Heart right ventricle (tissue), 16 donors: ENCODE results near the gene SERPINH1. TPM values are rescaled to one million over a fixed set of nuclear protein-coding genes. Genes with fewer than 3 reads are reported as not detected.
A peak's percentile ranks its signal among the peaks of the same experiment; 100 is the strongest.

Experiments used
- ATAC-seq, 8 donors: fragments of 200-7000 bp; cut with Tn5 transposase; one replicate each; pipeline ENCODE4 v1.9.1; 2020; ENCODE audit warnings: mild to moderate bottlenecking in 8 of 8, moderate library complexity in 8 of 8, moderate number of reproducible peaks in 1 of 8
- DNase-seq, 2 donors: peaks; one replicate each; pipeline ENCODE4 v3.0.0-alpha.2; 2020
- H3K27ac ChIP-seq, 10 donors: fragments of 200-600 bp; sonication (generic) in 2 of 10; one replicate each; pipeline versions ENCODE4 v1.5.0 to v1.8.0; 2020 to 2022; ENCODE audit warnings: mild to moderate bottlenecking in 3 of 10
- H3K27me3 ChIP-seq, 7 donors: fragments of 200-600 bp; one replicate each; pipeline ENCODE4 v1.8.0; 2021 to 2022; ENCODE audit warnings: mild to moderate bottlenecking in 2 of 7
- H3K36me3 ChIP-seq, 9 donors: fragments of 200-600 bp; sonication (generic) in 1 of 9; one replicate each; pipeline versions ENCODE4 v1.5.0 to v1.8.0; 2020 to 2022; ENCODE audit warnings: mild to moderate bottlenecking in 2 of 9
- H3K4me1 ChIP-seq, 9 donors: fragments of 200-600 bp; sonication (generic) in 1 of 9; one replicate each; pipeline versions ENCODE4 v1.5.0 to v1.8.0; 2020 to 2022; ENCODE audit warnings: mild to moderate bottlenecking in 4 of 9
- H3K4me3 ChIP-seq, 10 donors: fragments of 200-600 bp; sonication (generic) in 2 of 10; one replicate each; pipeline versions ENCODE4 v1.5.0 to v1.8.0; 2020 to 2022; ENCODE audit warnings: mild to moderate bottlenecking in 7 of 10, moderate library complexity in 2 of 10
- H3K9me3 ChIP-seq, 11 donors: fragments of 200-600 bp in 10 of 11; sonication (generic) in 2 of 11; one replicate each; pipeline versions ENCODE4 v1.5.0 to v1.8.0; 2013 to 2022; ENCODE audit warnings: mild to moderate bottlenecking in 2 of 11, control low read depth in 1 of 11, moderate library complexity in 1 of 11
- WGBS, 2 donors: extraction: QIAGEN DNeasy Blood & Tissue Kit; methylation state at CpG; one replicate each; pipeline ENCODE4 v1.1.7; 2013; ENCODE audit warnings: inconsistent platforms in 1 of 2; 5-methylcytosine and 5-hydroxymethylcytosine counted together
- intact Hi-C, 10 donors: fragments of 100-400 bp; cut with DNase I; formaldehyde crosslinking; loops; one replicate each; pipeline versions ENCODE4 v1.11.1 to v1.14.2; 2022
- polyA plus RNA-seq, 2 donors: library from polyadenylated mRNA; stranded (reverse); fragments of 200-250 nt; gene quantifications; one replicate each; pipeline ENCODE4 v1.2.3, GENCODE V29; 2013
- total RNA-seq, 10 donors: library from RNA; stranded (reverse); fragmentation: NEBNext Ultra II Directional in 3 of 10; extraction: Animal tissue kit (Norgen Biotek cat#: 25700) in 3 of 10; gene quantifications; one replicate each; pipeline versions ENCODE4 v1.2.1 to v1.2.4, GENCODE V29; 2021 to 2023
- TF ChIP-seq, protein P1 (sequence below), 9 donors: fragments of 200-600 bp; sonication (generic) in 2 of 9; IDR thresholded peaks; one replicate each; pipeline versions ENCODE4 v1.5.0 to v1.8.0; 2021 to 2022; ENCODE audit warnings: antibody characterized with exemption in 9 of 9, mild to moderate bottlenecking in 5 of 9, moderate library complexity in 1 of 9
- donor health status: Arrhythmogenic right ventricular cardiomyopathy.
- donor health status: ischemic (EF 13 %, LVEDD 7.1; RV severe dilation, severe dysfunction).
- donor health status: healthy with polysubstance abuse.
- donor health status: DM: no; HTN: yes; CAD: no.
- donor health status: DM: no; HTN: no; CAD: no.
- donor health status: ischemic (EF 25% LVEDD 6.9; RV normal size, moderate dysfunction).
- donor health status: ischemic (EF 25% LVEDD 5.7; RV mildly dilated, moderate dysfunction).
- donor health status: healthy.
- donor health status: DM: yes; HTN: yes; CAD: no.
- donor health status: Ischemic cardiomyopathy.
- donor health status: ischemic (EF 35%, LVEDD 5.7; RV mildly dilated, moderate dysfunction).
- donor health status: nonischemic (EF 11% LVEDD 7.7; RV severe dilation, severe dysfunction).
- donor health status: DM: yes; HTN: yes; CAD: no.
- donor health status: PGD.
- donor health status: ischemic (EF 29% LVEDD 5.4; RV normal size, mild dysfunction).
- donor health status: nonischemic (EF 23%, LVEDD 6.1; RV moderate dilation, normal function).

SERPINH1 gene
- total and polyA plus RNA-seq, 12 donors, result 31.8 to 218 (median 53.2) TPM

DNA sequence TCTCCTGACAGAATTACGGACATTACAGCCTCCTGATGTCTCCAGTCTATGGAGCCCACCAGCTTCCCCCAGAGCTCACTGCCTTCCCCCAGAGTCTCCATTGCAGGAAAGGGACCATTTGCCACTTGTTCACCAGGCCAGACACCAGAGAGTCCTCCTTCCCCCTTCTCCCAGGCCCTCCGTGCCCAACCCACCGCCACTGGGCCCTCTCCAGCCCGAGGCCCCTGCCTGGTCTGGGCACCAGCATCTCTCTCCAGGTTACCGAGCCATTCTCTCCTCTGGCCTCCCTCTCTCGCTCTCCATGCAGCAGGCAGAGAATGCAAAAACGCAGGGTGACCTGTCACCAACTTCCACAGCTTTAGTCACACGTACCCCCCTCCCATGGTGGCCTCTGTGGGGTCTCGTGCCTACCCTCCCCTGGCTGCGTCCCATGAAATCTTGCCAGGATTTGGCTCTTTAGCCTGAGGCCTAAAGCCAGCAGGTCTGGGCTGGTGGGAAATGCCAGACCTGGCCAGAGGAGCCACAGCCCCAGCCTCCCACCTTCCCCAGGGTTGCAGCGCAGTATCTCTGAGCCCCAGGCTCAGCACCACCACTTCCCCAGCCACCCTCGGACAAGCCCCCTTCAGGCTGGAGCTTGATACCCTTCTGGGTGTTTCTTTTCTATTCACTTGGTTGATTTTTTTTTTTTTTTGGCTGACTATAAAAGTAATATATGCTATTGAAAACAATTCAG, 6.8 kb upstream of the SERPINH1 start:
- Histone ChIP-seq H3K9me3 (no peaks in the 10 kb centered on the region), H3K36me3 (no peaks in the 10 kb centered on the region), H3K4me1 (peaks cover 16 to 66% (median 55%) of the 10 kb centered on the region in 9 donors), H3K4me3 (peak overlapping the region in 5 of 10 donors; percentile 8 to 42 (median 34)), H3K27ac (peak overlapping the region; percentile 52 to 98 (median 92)), H3K27me3 (no peaks in the 10 kb centered on the region)
- DNase-seq (no peak), ATAC-seq (no peak)
- intact Hi-C loops, result loop anchor here in 1 of 10 donors (10.0 kb wide), 1 partner anchor 590 kb away; no protein-coding TSS in a partner anchor
- 68 to 75% methylated on average over 12 of the region's 12 CpGs for WGBS, 2 donors
- TF ChIP-seq, protein P1, sequence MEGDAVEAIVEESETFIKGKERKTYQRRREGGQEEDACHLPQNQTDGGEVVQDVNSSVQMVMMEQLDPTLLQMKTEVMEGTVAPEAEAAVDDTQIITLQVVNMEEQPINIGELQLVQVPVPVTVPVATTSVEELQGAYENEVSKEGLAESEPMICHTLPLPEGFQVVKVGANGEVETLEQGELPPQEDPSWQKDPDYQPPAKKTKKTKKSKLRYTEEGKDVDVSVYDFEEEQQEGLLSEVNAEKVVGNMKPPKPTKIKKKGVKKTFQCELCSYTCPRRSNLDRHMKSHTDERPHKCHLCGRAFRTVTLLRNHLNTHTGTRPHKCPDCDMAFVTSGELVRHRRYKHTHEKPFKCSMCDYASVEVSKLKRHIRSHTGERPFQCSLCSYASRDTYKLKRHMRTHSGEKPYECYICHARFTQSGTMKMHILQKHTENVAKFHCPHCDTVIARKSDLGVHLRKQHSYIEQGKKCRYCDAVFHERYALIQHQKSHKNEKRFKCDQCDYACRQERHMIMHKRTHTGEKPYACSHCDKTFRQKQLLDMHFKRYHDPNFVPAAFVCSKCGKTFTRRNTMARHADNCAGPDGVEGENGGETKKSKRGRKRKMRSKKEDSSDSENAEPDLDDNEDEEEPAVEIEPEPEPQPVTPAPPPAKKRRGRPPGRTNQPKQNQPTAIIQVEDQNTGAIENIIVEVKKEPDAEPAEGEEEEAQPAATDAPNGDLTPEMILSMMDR (IDR thresholded peaks at IDR 0.05), result no peak

DNA sequence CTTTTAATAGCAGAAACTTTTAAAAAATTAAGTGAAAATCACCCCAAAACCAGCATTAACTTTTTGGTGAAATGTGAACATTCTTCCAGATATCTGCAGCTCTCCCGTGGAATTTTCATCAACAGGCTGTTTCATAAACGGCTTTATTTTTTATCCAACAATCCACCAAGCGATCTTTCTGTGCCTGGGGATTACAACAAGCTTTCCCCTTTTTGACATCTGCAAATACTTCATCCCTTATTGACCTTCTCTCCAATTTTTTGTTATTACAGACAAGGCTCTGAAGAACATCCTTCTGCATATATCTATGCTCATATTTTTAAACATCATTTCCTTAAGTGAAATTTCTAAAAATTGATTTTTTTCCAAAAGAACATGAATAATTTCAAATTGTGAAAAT, 5.8 kb upstream of the SERPINH1 start:
- TF ChIP-seq, protein P1 (IDR thresholded peaks at IDR 0.05), result no peak
- Histone ChIP-seq H3K4me1 (peaks cover 16 to 76% (median 63%) of the 10 kb centered on the region in 9 donors), H3K27ac (peak overlapping the region in 1 of 10 donors; percentile 98), H3K9me3 (no peaks in the 10 kb centered on the region), H3K4me3 (no peak overlapping the region), H3K27me3 (no peaks in the 10 kb centered on the region), H3K36me3 (no peaks in the 10 kb centered on the region)
- DNase-seq, result no peak
- WGBS, 2 donors, result 81 to 84% methylated on average over 3 of the region's 3 CpGs
- intact Hi-C loops, result loop anchor here in 1 of 10 donors (10.0 kb wide), 1 partner anchor 589 kb away; no protein-coding TSS in a partner anchor
- no peak for ATAC-seq

DNA sequence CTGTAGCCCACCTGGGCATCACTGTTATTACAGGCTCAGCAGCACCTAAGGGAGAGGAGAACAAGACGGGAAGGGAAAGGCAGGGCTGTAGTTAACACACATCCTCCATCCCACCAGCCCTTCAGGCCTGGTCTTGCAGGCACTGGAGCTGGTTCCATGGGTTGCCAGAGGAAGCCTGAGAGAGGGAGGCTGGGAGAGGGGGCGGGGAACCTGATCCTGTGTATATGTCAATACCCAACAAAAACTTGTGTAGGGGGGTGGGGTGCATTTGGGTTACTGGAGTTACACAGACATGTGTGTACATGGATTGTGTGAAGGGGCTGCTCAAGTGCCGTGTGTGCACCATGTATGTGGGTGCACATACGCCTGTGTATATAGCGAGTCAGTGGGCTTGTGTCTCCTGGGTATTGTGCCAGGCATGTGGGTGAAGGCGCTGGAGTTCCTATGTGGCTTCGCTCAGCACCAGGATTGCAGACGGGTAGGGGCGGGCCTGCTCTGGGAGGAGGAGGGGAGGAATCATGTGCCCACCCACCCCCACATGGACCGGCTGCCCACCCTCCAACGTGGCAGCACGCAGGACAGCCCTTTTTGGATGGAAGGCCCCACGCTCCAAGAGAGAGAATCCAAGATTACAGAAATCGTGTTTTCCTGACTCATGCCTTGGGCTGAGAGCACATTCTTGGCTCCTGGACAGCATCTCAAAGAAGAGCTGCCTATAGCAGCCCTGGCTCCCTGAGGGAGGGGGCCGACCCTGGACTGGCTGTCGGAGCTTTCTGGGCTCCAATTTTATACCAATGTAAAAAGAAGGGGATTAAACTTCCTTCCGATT, 4.2 kb upstream of the SERPINH1 start:
- no peaks in the 10 kb centered on the region for H3K36me3 ChIP-seq
- 43 to 44% methylated on average over 17 of the region's 17 CpGs for WGBS, 2 donors
- TF ChIP-seq, protein P1 (IDR thresholded peaks at IDR 0.05), result no peak
- peak in 3 of 8 donors; percentile 3 to 10 (median 4) for ATAC-seq
- peak; percentile 39 to 61 for DNase-seq
- H3K4me3 ChIP-seq, result peak overlapping the region in 3 of 10 donors; percentile 9 to 32 (median 11)
- H3K9me3 ChIP-seq, result no peaks in the 10 kb centered on the region
- H3K4me1 ChIP-seq, result peaks cover 19 to 81% (median 67%) of the 10 kb centered on the region in 9 donors
- no peaks in the 10 kb centered on the region for H3K27me3 ChIP-seq
- intact Hi-C loops, result loop anchor here in 1 of 10 donors (10.0 kb wide), 1 partner anchor 587 kb away; no protein-coding TSS in a partner anchor
- peak overlapping the region; percentile 31 to 100 (median 98) for H3K27ac ChIP-seq
